ENCODE measurements around the gene KRTAP5-2.

DNA sequence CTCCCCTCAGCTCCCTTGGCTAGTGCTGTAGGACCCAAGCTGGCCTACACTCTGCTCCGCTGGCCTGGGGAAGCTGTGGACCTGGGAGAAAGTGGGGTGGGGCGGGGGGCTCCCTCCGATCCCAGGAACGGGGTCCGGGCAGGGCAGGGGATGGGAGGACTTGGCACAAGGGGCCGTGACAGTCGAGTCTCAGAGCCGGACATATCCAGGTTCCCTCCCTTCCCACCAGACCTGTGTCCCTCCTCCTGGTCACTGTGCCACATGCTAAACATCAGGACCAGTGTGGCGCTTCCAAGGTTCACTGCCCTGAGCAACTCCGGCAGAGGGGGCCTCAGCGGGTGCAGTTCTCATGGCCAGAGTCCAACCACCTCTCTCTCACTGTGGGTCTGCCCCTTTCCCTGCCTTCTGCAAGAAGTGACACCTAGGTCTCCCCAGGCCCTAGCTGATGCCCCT lies 28.1 kb downstream of the KRTAP5-2 start:
- TF ChIP-seq, protein P1, sequence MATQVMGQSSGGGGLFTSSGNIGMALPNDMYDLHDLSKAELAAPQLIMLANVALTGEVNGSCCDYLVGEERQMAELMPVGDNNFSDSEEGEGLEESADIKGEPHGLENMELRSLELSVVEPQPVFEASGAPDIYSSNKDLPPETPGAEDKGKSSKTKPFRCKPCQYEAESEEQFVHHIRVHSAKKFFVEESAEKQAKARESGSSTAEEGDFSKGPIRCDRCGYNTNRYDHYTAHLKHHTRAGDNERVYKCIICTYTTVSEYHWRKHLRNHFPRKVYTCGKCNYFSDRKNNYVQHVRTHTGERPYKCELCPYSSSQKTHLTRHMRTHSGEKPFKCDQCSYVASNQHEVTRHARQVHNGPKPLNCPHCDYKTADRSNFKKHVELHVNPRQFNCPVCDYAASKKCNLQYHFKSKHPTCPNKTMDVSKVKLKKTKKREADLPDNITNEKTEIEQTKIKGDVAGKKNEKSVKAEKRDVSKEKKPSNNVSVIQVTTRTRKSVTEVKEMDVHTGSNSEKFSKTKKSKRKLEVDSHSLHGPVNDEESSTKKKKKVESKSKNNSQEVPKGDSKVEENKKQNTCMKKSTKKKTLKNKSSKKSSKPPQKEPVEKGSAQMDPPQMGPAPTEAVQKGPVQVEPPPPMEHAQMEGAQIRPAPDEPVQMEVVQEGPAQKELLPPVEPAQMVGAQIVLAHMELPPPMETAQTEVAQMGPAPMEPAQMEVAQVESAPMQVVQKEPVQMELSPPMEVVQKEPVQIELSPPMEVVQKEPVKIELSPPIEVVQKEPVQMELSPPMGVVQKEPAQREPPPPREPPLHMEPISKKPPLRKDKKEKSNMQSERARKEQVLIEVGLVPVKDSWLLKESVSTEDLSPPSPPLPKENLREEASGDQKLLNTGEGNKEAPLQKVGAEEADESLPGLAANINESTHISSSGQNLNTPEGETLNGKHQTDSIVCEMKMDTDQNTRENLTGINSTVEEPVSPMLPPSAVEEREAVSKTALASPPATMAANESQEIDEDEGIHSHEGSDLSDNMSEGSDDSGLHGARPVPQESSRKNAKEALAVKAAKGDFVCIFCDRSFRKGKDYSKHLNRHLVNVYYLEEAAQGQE (IDR thresholded peaks at IDR 0.05; ENCODE audit: low read depth): no peak
- TF ChIP-seq TAF1 (IDR thresholded peaks at IDR 0.05; ENCODE audit: low read depth) (no peak), EP300 (IDR thresholded peaks at IDR 0.05; ENCODE audit: borderline replicate concordance) (no peak), RAD21 (IDR thresholded peaks at IDR 0.05; ENCODE audit: low read depth) (no peak), EGR1 (IDR thresholded peaks at IDR 0.05) (no peak), YY1 (IDR thresholded peaks at IDR 0.05; ENCODE audit: low read depth) (no peak)
